GM18519 (cell line): ENCODE measurements around the gene C9orf153.
"Not testable (repeated sequence)": the region's sequence is repeated elsewhere in the genome, so short reads cannot be mapped to it uniquely, and the experiment has no call there.

Experiments
- ATAC-seq: cut with Tn5 transposase; IDR thresholded peaks from one replicate; pipeline ENCODE4 v1.9.1; 2021; ENCODE audit warnings: mild to moderate bottlenecking, moderate library complexity; ENCODE audit not compliant: unreplicated experiment, low FRiP score

The C9orf153 gene

DNA sequence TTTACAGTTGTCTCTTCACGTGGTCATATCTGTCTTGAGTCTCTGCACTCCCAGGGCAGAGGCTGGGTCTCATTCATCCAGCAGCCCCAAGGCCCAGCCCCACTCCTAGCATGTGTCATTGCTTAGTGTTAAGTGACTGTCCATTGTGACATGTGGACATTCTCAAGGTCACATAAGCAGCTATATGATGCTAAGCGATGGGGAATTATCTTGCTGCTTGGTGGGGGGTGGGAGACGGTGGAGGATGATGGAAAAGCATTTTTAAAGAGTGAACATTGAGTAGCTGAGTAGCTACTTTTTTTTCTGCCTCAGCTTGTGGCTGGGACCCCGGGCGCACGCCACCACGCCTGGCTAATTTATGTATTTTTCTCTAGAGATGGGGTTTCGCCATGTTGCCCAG, at the start of gene C9orf153:
Gene C9orf153, minus strand, starts transcription at position 101 of the 400 bp plus-strand sequence. CDS start 30,054 bp downstream, outside the sequence.
- no peak for ATAC-seq

DNA sequence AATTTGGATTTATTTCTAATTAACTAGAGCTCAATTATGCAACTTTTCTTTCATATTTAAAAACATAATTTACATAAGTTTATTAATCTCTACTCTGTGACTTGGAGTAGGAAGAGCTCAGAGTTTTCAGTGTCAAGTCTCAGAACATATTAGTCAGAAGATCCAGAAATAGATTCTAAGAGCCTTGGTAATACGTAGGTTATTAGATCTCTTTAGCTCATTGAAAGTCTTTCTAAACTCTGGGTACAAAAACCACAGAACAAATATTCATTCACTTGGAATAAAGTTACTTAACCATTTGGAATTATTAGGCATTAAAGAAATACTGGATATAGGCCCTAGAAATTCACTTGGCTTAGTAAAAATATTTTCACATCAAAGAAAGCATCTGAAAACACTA, 49.2 kb upstream of the C9orf153 start:
- no peak for ATAC-seq

DNA sequence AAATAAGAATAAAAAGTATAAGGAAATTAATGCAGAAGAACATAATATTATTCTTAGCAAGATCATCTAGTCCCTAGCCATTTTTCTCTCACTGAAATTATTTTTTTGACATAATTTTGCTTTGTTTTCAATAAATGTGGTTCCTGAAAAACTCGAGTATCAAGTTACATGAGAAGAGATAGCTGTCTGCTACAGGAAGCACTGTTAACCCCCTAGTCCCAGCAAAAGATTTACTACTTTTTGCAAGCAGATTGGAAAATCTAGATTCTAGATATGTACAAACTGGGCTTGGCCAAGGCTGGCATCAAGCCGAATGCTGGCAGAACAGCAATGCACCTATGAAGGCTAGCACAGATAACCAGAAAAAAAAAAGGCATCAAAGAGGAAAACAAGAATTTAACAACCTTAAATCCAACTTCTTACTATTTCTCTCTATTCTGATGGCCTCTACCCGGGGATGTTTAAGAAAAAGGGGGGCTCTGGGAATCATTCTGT, 44.8 kb upstream of the C9orf153 start:
- ATAC-seq, result no peak

- no peak for ATAC-seq
Observed at GRCh38 chr9:86303316-86303975, 44.0 kb upstream of the C9orf153 start.

- ATAC-seq, result no peak
Observed at GRCh38 chr9:86301686-86302085, 42.2 kb upstream of the C9orf153 start.

- ATAC-seq, result no peak
Observed at GRCh38 chr9:86300701-86301100, 41.2 kb upstream of the C9orf153 start.

DNA sequence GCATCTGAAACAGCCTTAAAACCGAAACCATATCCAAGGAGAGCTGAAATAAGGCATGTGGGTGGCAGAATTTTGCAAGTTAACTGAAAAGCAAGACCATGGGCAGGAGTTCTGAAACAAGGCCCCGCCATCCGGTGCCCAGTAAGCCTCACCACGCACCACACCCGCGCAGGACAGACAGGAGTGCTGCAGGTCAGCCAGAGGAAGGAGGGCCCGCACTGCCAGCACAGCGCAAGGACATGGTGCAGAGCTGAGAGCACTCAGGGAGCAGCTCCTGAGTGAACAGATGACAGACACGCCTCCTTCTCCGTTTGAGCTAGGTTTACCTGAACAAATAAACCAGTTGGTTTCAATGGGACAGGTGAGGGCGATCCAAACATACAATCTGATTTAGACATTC, 39.4 kb upstream of the C9orf153 start:
- no peak for ATAC-seq

DNA sequence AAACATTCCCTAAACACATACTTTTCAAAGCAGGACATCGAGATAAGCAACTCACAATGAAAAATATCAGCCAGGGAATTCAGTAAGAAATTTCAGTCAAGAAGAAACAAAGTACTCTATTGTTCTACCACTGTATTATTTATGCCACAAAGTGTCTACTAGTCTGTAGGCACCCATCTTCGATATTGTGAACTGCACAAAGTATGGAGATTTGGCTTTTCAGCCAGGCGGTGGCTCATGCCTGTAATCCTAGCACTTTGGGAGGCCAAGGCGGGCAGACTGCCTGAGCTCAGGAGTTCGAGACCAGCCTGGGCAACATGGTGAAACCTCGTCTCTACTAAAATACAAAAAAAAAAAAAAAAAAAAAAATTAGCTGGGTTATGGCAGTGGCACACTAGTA, 30.9 kb upstream of the C9orf153 start:
- ATAC-seq, result not testable (repeated sequence)

GRCh38 chr9:86288499-86289198, 29.2 kb upstream of the C9orf153 start:
- no peak for ATAC-seq

- no peak for ATAC-seq
Observed at GRCh38 chr9:86287013-86287412, 27.6 kb upstream of the C9orf153 start.

DNA sequence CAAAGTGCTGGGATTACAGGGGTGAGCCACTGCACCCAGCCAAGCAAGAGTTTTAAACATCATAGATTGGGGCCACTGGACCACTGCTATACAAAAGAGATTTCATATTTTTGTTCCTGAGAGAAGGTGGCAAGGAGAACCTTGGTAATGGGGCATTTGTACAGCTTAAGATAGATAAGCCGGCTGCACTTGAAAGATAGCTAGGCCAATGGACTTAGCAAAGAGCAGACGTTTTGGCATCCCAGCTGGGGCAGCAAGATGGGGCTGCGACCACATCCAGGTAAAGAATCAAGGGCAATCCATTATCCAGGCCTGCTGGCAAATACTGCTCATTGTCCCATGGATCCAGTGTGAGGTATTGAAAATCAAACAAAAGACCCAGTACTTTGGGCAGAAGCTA, 26.8 kb upstream of the C9orf153 start:
- no peak for ATAC-seq

GRCh38 chr9:86285261-86285660, 25.8 kb upstream of the C9orf153 start:
- no peak for ATAC-seq

DNA sequence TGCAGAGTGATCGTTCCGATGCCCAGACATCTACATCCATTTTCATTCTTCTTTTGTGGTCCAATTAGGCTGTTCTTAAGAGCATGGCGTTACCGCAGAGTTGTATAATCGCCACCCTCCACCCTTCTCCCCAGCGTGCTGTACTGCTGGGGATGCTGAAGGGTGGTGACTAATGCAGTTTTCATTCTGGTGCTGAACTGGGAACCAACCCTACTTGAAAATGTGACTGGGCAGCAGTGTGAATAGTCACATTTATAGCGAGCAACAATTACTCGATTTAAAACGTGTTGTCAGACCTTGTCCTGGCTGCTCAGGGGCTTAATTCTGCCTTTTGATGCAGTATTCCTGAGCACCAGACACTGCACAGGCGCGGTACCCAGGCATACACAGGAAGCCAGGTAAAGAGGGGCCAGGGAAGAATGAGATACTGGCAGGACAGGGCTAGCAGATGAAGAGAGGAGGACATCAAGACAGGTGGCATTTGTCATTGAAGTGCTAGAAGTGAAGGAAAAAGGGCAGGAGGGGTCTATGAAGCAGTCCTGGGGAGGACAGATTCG, 23.6 kb upstream of the C9orf153 start:
- ATAC-seq, result peak; percentile 18

DNA sequence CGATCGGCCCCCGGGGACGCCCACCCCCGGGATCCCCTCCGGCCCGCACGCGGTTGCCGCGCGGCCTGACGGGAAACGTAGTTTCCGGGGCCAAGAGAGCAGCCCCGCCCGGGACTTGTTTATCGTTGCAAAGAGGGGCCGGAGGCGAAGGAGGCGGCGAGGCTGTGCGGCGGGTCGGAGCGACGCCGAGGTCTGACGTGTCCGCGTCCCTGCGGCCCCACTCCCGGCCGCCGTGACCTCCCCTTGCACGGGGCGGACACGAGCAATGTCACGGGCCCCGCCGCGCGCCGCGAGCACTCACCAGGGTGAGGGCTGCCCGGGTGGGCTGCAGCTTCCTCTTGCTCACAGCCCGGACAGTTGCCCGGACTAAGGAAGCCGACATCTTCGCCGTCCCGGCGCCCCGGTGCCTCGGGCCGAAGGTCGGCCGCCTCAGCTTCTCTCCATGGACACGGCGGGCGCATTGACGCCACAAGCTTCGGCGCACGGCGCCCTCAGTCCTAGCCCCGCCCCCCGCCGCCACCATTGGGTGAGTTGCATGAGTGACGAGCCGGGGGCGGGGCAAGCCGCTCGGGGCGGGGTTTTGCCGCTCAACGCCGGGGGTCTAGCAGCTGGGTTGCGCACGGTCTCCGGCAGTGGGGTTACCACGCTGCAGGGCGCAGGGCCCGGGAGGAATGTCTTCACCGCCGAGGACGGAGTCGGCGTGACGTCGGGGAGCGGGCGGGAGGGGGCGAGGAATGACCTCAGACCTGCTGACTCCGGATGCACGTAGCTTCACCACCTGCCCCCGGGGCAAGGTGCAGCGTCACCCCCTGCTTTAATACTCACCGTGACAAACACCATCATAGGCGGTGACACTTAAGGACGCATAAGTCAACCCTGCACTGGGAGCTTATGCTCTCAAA, 22.9 kb upstream of the C9orf153 start, which contains the start of gene ISCA1:
Gene ISCA1, minus strand, starts transcription at position 462 of the 902 bp plus-strand sequence. Its CDS starts 80 bp downstream, at position 382.
- ATAC-seq, result peak; percentile 61

- ATAC-seq, result no peak
Observed at GRCh38 chr9:86281593-86282076, 22.2 kb upstream of the C9orf153 start.

DNA sequence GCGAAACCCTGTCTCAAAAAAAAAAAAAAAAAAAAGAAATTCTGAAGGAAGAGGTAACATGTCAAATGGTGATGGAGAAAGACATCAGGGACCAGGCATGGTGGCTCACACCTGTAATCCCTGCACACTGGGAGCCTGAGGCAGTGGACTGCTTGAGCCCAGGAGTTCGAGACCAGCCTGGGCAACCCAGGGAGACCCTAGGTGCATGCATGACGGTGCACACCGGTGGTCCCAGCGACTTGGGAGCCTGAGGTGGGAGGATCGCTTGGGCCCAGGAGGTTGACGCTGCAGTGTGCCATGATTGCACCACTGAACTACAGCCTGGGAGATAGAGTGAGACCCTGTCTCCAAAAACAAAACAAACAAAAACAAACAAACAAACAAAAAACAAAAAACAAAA, 21.1 kb upstream of the C9orf153 start:
- ATAC-seq, result no peak

DNA sequence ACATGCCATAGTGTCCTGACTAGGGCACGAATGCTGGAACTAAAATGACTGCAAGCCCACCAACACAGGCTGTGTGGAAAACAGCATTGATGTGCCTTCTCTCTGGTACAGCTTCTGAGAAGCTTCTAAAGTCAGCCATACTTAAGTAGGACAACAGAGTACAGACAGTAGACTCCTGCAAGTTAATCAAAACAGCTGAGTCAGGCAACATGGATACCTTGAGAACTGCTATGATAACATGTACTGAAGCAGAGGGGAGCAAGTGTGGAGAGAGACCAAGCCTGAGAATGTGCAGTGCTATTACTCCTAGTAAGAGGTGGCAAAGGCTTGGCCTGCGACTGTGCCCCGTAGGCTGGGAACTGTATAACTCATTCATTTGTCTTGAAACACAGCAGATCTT, 20.4 kb upstream of the C9orf153 start:
- ATAC-seq, result no peak

DNA sequence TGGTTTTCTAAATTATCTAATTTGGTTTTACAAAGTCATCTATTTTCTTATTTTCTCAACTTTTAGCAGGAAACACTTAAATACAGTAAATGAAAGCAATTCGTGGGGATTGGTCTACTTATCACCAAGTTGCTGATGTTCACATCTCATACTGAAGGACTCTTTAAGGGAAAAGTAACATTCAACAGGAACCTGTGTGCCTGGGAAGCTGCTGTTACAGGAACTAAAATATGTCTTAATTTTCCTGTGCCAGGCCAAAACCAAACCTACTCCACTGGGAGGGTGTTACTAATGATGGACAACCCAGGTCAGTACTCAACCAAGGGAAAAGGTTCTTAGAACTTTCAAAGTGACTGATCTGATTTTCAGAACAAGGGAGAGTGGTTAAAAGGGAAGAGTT, 17.6 kb upstream of the C9orf153 start:
- ATAC-seq, result no peak

DNA sequence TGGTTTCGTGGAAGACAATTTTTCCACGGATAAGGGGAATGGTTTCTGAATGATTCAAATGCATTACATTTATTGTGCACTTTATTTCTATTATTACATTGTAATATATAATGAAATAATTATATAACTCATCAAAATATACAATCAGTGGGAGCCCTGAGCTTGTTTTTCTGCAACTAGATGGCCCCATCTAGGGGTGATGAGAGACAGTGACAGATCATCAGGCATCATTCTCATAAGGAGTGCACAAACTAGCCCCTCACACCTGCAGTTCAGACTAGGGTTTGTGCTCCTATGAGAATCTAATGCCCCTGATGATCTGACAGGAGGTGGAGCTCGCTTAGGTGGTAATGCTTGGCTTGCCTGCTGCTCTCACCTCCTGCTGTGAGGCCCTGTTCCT, 16.5 kb upstream of the C9orf153 start:
- no peak for ATAC-seq
